GM23248 (cell line): ENCODE results near the gene MUC21. TPM values are rescaled to one million over a fixed set of nuclear protein-coding genes. Genes with fewer than 3 reads are reported as not detected.
"Not testable (repeated sequence)": the region's sequence is repeated elsewhere in the genome, so short reads cannot be mapped to it uniquely, and the experiment has no call there.

Source experiments
- DNase-seq: peaks from one replicate; pipeline ENCODE4 v3.0.0-alpha.2; 2015
- H2AFZ ChIP-seq: fragments of 200-600 bp; sonication (generic); 2 replicates; pipeline ENCODE4 v1.6.1; 2016; ENCODE audit warnings: antibody characterized with exemption
- H3F3A ChIP-seq: fragments of 200-600 bp; sonication (generic); 2 replicates; pipeline ENCODE4 v1.6.1; 2016; ENCODE audit warnings: mild to moderate bottlenecking, antibody characterized with exemption, mixed run types; ENCODE audit not compliant: insufficient read depth
- H3K27ac ChIP-seq: fragments of 200-600 bp; sonication (generic); 2 replicates; pipeline ENCODE4 v1.5.1; 2016; ENCODE audit warnings: mild to moderate bottlenecking
- H3K27me3 ChIP-seq: fragments of 200-600 bp; sonication (generic); replicated peaks from 2 replicates; pipeline ENCODE4 v1.6.1; 2016; ENCODE audit warnings: mild to moderate bottlenecking; ENCODE audit not compliant: insufficient read depth
- H3K36me3 ChIP-seq: fragments of 200-600 bp; sonication (generic); 2 replicates; pipeline ENCODE4 v1.6.1; 2016; ENCODE audit warnings: low read depth, mild to moderate bottlenecking
- H3K4me1 ChIP-seq: fragments of 200-600 bp; sonication (generic); 2 replicates; pipeline ENCODE4 v1.6.1; 2016; ENCODE audit warnings: mild to moderate bottlenecking; ENCODE audit not compliant: insufficient read depth
- H3K4me2 ChIP-seq: fragments of 200-600 bp; sonication (generic); one replicate; pipeline ENCODE4 v1.6.1; 2016; ENCODE audit warnings: mild to moderate bottlenecking; ENCODE audit not compliant: unreplicated experiment
- H3K4me3 ChIP-seq: fragments of 200-600 bp; sonication (generic); 2 replicates; pipeline ENCODE4 v1.5.1; 2016; ENCODE audit warnings: mild to moderate bottlenecking
- H3K79me2 ChIP-seq: fragments of 200-600 bp; sonication (generic); 2 replicates; pipeline ENCODE4 v1.6.1; 2016; ENCODE audit warnings: mild to moderate bottlenecking; ENCODE audit not compliant: insufficient read depth
- H3K9ac ChIP-seq: fragments of 200-600 bp; sonication (generic); 2 replicates; pipeline ENCODE4 v1.6.1; 2016; ENCODE audit warnings: mild to moderate bottlenecking
- H3K9me2 ChIP-seq: fragments of 200-600 bp; sonication (generic); 2 replicates; pipeline ENCODE4 v1.6.1; 2016; ENCODE audit warnings: mixed run types, mild to moderate bottlenecking, moderate library complexity; ENCODE audit not compliant: insufficient read depth
- H3K9me3 ChIP-seq: fragments of 200-600 bp; sonication (generic); one replicate; pipeline ENCODE4 v1.6.1; 2017; ENCODE audit warnings: low read depth
- H4K20me1 ChIP-seq: fragments of 200-600 bp; sonication (generic); 2 replicates; pipeline ENCODE4 v1.6.0; 2016; ENCODE audit not compliant: insufficient read depth
- EZH2 ChIP-seq: fragments of 200-600 bp; sonication (generic); IDR thresholded peaks from 2 replicates; pipeline ENCODE4 v1.6.1; 2018; ENCODE audit warnings: antibody characterized with exemption, mild to moderate bottlenecking; ENCODE audit not compliant: insufficient read depth, poor library complexity, severe bottlenecking
- EZH2phosphoT487 ChIP-seq: fragments of 200-600 bp; sonication (generic); IDR thresholded peaks from 2 replicates; pipeline ENCODE4 v1.6.1; 2018; ENCODE audit warnings: antibody characterized with exemption, moderate library complexity, mild to moderate bottlenecking, low read depth; ENCODE audit not compliant: insufficient read depth
- WGBS, 2 experiments: methylation state at CpG; one replicate each; pipeline ENCODE4 v1.1.6; 2015 to 2017; ENCODE audit warnings: low lambda C conversion rate in 2 of 2, low coverage in 1 of 2; ENCODE audit errors: missing lambda C conversion rate in 2 of 2; 5-methylcytosine and 5-hydroxymethylcytosine counted together
- in situ Hi-C: fragments of 300-500 bp; cut with MboI; formaldehyde crosslinking; loops from 2 replicates; pipeline ENCODE4 v1.15.0; 2020
- polyA plus RNA-seq: library from polyadenylated mRNA; unstranded; fragments of >200 nt; fragmentation: Nextera tagmentation; extraction: Ambion mirVana; gene quantifications from 2 replicates; pipeline ENCODE4 v1.2.1, GENCODE V29; 2016
- total RNA-seq: library from RNA; depleted of rRNA; stranded (reverse); fragments of >200 nt; shearing (Covaris generic); gene quantifications from 2 replicates; pipeline ENCODE4 v1.2.3, GENCODE V29; 2014

MUC21 gene
- total and polyA plus RNA-seq, 2 experiments from 2014 or later = not detected

- 73 to 80% methylated on average over 2 of the region's 2 CpGs for WGBS, 2 experiments
- TF ChIP-seq EZH2phosphoT487 (no peak), EZH2 (no peak)
- no peaks in the 10 kb centered on the region for H3F3A ChIP-seq
- H2AFZ ChIP-seq = no peak overlapping the region
- H3K9me2 ChIP-seq = no peaks in the 10 kb centered on the region
- no peaks in the 10 kb centered on the region for H3K36me3 ChIP-seq
- peaks cover 15% of the 10 kb centered on the region for H3K27me3 ChIP-seq
- H3K27ac ChIP-seq = no peak overlapping the region
- no peak overlapping the region for H3K9ac ChIP-seq
- H3K9me3 ChIP-seq = no peaks in the 10 kb centered on the region
- no peak for DNase-seq
- no peaks in the 10 kb centered on the region for H3K4me1 ChIP-seq
- in situ Hi-C loops = no loop called here
- H3K4me3 ChIP-seq = no peak overlapping the region
- H4K20me1 ChIP-seq = no peaks in the 10 kb centered on the region
- no peaks in the 10 kb centered on the region for H3K79me2 ChIP-seq
- H3K4me2 ChIP-seq = no peak overlapping the region
Measured at GRCh38 chr6:31020057-31020456, 36.5 kb downstream of the MUC21 start.

- H3K4me3 ChIP-seq, H3K9me2 ChIP-seq, H3K27ac ChIP-seq, H4K20me1 ChIP-seq, H3F3A ChIP-seq, H3K9ac ChIP-seq, H3K4me1 ChIP-seq, DNase-seq, H3K9me3 ChIP-seq, H3K4me2 ChIP-seq, H2AFZ ChIP-seq, H3K36me3 ChIP-seq, in situ Hi-C loops, H3K79me2 ChIP-seq: not testable (repeated sequence)
- H3K27me3 ChIP-seq = peaks cover 19% of the 10 kb centered on the region
- WGBS, 2 experiments = 74 to 79% methylated on average over 22 to 33 of the region's 36 CpGs
Measured at GRCh38 chr6:31020631-31021255, 37.2 kb downstream of the MUC21 start.

- H3K27ac ChIP-seq, H3K79me2 ChIP-seq, H3K4me1 ChIP-seq, H3K9me2 ChIP-seq, H3K4me2 ChIP-seq, H3K9me3 ChIP-seq, H3K4me3 ChIP-seq, H4K20me1 ChIP-seq, H3F3A ChIP-seq, H2AFZ ChIP-seq, H3K9ac ChIP-seq, H3K36me3 ChIP-seq, DNase-seq, in situ Hi-C loops: not testable (repeated sequence)
- 64 to 67% methylated on average over 15 of the region's 15 CpGs for WGBS, 2 experiments
- H3K27me3 ChIP-seq = peaks cover 15% of the 10 kb centered on the region
Measured at GRCh38 chr6:31021705-31022531, 38.4 kb downstream of the MUC21 start.

DNA sequence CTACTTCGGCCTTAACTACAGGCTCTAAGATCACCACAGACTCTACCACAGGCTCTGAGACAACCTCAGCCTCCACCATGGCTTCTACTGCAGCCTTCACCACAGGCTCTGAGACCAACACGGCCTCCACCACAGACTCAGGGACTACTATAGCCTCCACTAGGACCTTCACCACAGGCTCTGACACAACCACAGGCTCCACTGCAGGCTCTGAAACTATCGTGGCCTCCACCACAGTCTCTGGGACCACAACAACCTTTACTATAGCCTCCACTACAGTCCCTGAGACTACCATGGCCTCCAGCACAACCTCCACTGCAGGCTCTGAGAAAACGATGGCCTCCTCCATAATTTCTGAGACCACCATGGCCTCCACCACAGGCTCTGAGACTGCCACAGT, 42.1 kb downstream of the MUC21 start:
- DNase-seq = no peak
- TF ChIP-seq EZH2phosphoT487 (no peak), EZH2 (no peak)

More for the DNA sequence above, 42.1 kb downstream of the MUC21 start:
- H3K79me2 ChIP-seq = no peaks in the 10 kb centered on the region
- H3K4me1 ChIP-seq = no peaks in the 10 kb centered on the region
- no peaks in the 10 kb centered on the region for H3K9me3 ChIP-seq
- H2AFZ ChIP-seq = no peak overlapping the region
- no peak overlapping the region for H3K27ac ChIP-seq
- H3K27me3 ChIP-seq = peaks cover 19% of the 10 kb centered on the region
- H4K20me1 ChIP-seq = no peaks in the 10 kb centered on the region
- no peaks in the 10 kb centered on the region for H3F3A ChIP-seq
- no peaks in the 10 kb centered on the region for H3K36me3 ChIP-seq
- no peaks in the 10 kb centered on the region for H3K9me2 ChIP-seq
- no peak overlapping the region for H3K9ac ChIP-seq
- WGBS, 2 experiments = 27 to 29% methylated on average over 4 of the region's 4 CpGs
- in situ Hi-C loops = no loop called here
- no peak overlapping the region for H3K4me2 ChIP-seq
- H3K4me3 ChIP-seq = no peak overlapping the region
